ENCODE data around the gene SASH3.

Gene SASH3

GRCh38 chrX:129843459-129844306 lies 63.9 kb downstream of the SASH3 start, which contains the start of gene ZDHHC9 (continued):
- TF ChIP-seq ZNF473 (tag by site-specific recombination; IDR thresholded peaks at IDR 0.05) (no peak), SP2 (tag by site-specific recombination; IDR thresholded peaks at IDR 0.05) (peak; percentile 95), ZNF350 (tag by site-specific recombination; IDR thresholded peaks at IDR 0.05) (no peak), ZSCAN4 (tag by site-specific recombination; IDR thresholded peaks at IDR 0.05) (peak; percentile 93), ZFHX2 (tag by site-specific recombination; conservative IDR thresholded peaks at IDR 0.05) (peak; percentile 89), ZFP37 (tag by site-specific recombination; IDR thresholded peaks at IDR 0.05) (peak; percentile 36; the same call in 1 of the 2 replicates)
- TF ChIP-seq, protein P1, sequence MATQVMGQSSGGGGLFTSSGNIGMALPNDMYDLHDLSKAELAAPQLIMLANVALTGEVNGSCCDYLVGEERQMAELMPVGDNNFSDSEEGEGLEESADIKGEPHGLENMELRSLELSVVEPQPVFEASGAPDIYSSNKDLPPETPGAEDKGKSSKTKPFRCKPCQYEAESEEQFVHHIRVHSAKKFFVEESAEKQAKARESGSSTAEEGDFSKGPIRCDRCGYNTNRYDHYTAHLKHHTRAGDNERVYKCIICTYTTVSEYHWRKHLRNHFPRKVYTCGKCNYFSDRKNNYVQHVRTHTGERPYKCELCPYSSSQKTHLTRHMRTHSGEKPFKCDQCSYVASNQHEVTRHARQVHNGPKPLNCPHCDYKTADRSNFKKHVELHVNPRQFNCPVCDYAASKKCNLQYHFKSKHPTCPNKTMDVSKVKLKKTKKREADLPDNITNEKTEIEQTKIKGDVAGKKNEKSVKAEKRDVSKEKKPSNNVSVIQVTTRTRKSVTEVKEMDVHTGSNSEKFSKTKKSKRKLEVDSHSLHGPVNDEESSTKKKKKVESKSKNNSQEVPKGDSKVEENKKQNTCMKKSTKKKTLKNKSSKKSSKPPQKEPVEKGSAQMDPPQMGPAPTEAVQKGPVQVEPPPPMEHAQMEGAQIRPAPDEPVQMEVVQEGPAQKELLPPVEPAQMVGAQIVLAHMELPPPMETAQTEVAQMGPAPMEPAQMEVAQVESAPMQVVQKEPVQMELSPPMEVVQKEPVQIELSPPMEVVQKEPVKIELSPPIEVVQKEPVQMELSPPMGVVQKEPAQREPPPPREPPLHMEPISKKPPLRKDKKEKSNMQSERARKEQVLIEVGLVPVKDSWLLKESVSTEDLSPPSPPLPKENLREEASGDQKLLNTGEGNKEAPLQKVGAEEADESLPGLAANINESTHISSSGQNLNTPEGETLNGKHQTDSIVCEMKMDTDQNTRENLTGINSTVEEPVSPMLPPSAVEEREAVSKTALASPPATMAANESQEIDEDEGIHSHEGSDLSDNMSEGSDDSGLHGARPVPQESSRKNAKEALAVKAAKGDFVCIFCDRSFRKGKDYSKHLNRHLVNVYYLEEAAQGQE (tag by site-specific recombination; IDR thresholded peaks at IDR 0.05): no peak
- TF ChIP-seq, protein P2, sequence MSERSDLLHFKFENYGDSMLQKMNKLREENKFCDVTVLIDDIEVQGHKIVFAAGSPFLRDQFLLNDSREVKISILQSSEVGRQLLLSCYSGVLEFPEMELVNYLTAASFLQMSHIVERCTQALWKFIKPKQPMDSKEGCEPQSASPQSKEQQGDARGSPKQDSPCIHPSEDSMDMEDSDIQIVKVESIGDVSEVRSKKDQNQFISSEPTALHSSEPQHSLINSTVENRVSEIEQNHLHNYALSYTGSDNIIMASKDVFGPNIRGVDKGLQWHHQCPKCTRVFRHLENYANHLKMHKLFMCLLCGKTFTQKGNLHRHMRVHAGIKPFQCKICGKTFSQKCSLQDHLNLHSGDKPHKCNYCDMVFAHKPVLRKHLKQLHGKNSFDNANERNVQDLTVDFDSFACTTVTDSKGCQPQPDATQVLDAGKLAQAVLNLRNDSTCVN (tag by site-specific recombination; optimal IDR thresholded peaks at IDR 0.05): peak; percentile 87

Measured in HEK293 (cell line).